Lower leg skin (tissue), 4 donors: ENCODE results near the gene SLC9C2. TPM values are rescaled to one million over a fixed set of nuclear protein-coding genes. Genes with fewer than 3 reads are reported as not detected.

Source experiments
- DNase-seq, 2 donors: peaks; one replicate each; pipeline ENCODE4 v3.0.0-alpha.2; 2019; ENCODE audit warnings: low spot score in 2 of 2
- H3K4me3 ChIP-seq: fragments of 200-600 bp; sonication (generic); 2 replicates; pipeline ENCODE4 v1.5.1; 2017; ENCODE audit warnings: mild to moderate bottlenecking, low read depth; ENCODE audit not compliant: poor library complexity, severe bottlenecking
- POLR2A ChIP-seq, 2 donors: fragments of 450-650 bp; IDR thresholded peaks; one replicate each; pipeline ENCODE4 v1.6.1; 2016 to 2017; ENCODE audit warnings: antibody characterized with exemption in 2 of 2, mild to moderate bottlenecking in 1 of 2, moderate library complexity in 1 of 2
- WGBS, 2 donors: methylation state at CpG; one replicate each; pipeline ENCODE4 v1.1.5; 2018; 5-methylcytosine and 5-hydroxymethylcytosine counted together
- intact Hi-C: fragments of 100-400 bp; cut with DNase I; formaldehyde crosslinking; loops from one replicate; pipeline ENCODE4 v1.15.0; 2023; ENCODE audit warnings: low total_unique reads
- total RNA-seq, 4 donors: library from RNA; depleted of rRNA; stranded (reverse); fragments of >200 nt; gene quantifications; one replicate each; pipeline ENCODE4 v1.1.0, GENCODE V29; 2016
- TF ChIP-seq, protein P1 (sequence below), 3 donors: fragments of 450-650 bp; IDR thresholded peaks; one replicate each; pipeline ENCODE4 v1.5.1; 2016; ENCODE audit warnings: antibody characterized with exemption in 3 of 3, mild to moderate bottlenecking in 3 of 3, moderate library complexity in 2 of 3

SLC9C2 gene
- total RNA-seq, 4 donors from 2014 or later: not detected

DNA sequence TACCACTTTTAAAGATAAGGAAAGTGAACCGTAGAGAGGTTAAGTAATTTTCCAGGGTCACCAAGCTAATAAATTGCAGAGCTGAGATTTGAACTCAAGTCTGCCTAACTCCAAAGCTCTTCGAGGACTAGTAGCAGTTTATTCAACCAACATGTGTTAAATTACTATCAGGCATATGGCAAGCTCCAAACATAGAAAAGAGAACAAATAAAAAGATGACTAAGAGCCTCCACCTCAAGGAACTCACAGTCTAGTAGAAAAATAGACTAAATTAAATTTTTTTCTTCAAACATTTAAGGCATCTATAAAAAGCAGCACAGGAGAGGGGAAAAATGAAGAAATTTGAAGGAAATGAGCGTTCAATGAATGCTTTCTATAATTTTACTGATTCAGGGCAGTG lies 22.2 kb downstream of the SLC9C2 start:
- TF ChIP-seq, protein P1, sequence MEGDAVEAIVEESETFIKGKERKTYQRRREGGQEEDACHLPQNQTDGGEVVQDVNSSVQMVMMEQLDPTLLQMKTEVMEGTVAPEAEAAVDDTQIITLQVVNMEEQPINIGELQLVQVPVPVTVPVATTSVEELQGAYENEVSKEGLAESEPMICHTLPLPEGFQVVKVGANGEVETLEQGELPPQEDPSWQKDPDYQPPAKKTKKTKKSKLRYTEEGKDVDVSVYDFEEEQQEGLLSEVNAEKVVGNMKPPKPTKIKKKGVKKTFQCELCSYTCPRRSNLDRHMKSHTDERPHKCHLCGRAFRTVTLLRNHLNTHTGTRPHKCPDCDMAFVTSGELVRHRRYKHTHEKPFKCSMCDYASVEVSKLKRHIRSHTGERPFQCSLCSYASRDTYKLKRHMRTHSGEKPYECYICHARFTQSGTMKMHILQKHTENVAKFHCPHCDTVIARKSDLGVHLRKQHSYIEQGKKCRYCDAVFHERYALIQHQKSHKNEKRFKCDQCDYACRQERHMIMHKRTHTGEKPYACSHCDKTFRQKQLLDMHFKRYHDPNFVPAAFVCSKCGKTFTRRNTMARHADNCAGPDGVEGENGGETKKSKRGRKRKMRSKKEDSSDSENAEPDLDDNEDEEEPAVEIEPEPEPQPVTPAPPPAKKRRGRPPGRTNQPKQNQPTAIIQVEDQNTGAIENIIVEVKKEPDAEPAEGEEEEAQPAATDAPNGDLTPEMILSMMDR (IDR thresholded peaks at IDR 0.05): no peak
- TF ChIP-seq POLR2A (IDR thresholded peaks at IDR 0.05): no peak
- 76 to 81% methylated on average over 3 of the region's 3 CpGs for WGBS, 2 donors
- intact Hi-C loops: no loop called here
- no peak overlapping the region for H3K4me3 ChIP-seq
- no peak for DNase-seq

DNA sequence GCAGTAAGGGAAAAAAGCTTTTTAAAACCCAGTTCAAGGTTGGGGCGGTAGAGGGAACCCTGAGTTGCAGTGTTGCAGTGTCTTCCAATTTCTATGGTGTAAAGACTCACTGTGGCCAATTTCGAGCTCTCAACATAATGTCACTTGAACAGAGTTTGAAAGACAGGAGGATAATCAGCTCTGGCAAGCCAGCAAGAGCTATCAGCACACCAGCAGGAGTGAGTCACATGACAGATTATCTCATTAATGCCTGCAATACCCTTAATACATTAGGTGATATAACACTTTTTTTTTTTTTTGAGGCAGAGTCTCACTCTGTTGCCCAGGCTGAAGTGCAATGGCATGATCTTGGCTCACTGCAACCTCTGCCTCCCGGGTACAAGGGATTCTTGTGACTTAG lies 22.8 kb downstream of the SLC9C2 start:
- no peak for DNase-seq
- intact Hi-C loops: no loop called here
- WGBS, 2 donors: 83 to 87% methylated on average over 3 of the region's 3 CpGs
- no peak overlapping the region for H3K4me3 ChIP-seq
- no peak for TF ChIP-seq POLR2A (IDR thresholded peaks at IDR 0.05)
- TF ChIP-seq, protein P1 (IDR thresholded peaks at IDR 0.05): no peak

DNA sequence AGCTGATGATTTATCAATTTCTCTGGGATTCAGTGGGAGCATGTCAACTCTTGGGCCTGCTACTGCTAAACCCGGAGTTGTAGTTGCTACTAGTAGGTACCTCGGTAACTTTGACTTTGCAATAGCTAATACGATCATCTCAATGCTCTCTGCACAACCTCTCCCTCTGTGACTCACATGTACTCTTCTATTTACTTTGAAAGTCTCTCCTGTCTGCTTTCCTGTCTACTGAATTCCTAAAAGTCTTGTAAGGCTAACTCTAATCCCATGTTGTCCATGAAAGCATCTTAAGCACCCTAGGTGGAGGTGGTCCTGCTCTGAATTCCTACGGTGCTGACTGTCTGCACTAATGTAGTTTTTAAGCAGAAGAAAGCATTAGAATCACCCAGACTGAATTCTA lies 29.3 kb downstream of the SLC9C2 start:
- H3K4me3 ChIP-seq: no peak overlapping the region
- WGBS, 2 donors: 93 to 94% methylated on average over 4 of the region's 4 CpGs
- TF ChIP-seq, protein P1 (IDR thresholded peaks at IDR 0.05): no peak
- no peak for TF ChIP-seq POLR2A (IDR thresholded peaks at IDR 0.05)
- no peak for DNase-seq
- intact Hi-C loops: no loop called here

DNA sequence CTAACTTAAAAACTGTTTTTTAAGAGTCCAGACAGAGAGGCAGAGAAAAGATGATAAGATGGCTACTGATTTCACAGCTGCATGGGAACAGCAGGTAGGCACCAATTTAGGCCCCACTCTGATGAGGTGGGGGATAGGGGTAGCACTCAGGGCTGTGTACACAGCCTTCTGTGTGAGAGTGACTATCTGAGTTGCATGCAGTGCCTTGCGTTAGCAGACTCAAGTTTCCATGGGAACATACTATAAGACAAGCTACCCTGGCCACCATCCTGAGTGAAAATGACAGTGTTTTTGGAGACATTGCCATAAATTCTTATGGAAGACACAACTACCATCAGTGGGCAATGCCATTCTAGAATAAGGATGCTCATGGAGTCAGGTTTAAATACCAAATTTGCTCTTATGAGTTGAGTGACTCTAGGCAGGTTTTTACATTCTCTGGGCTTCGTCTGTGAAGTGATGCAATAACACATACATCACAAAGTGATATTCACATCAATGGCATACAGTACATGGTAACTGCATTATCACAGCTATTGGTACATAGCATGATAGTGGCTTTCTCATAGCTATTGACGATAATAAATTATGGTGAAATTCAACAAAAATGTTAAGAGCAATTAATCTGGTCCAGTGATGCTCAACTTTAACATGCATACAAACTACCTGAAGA lies 30.5 kb downstream of the SLC9C2 start:
- DNase-seq: no peak
- no peak overlapping the region for H3K4me3 ChIP-seq
- WGBS, 2 donors: 87 to 90% methylated on average over 3 of the region's 3 CpGs
- no peak for TF ChIP-seq POLR2A (IDR thresholded peaks at IDR 0.05)
- TF ChIP-seq, protein P1 (IDR thresholded peaks at IDR 0.05): no peak
- intact Hi-C loops: no loop called here

DNA sequence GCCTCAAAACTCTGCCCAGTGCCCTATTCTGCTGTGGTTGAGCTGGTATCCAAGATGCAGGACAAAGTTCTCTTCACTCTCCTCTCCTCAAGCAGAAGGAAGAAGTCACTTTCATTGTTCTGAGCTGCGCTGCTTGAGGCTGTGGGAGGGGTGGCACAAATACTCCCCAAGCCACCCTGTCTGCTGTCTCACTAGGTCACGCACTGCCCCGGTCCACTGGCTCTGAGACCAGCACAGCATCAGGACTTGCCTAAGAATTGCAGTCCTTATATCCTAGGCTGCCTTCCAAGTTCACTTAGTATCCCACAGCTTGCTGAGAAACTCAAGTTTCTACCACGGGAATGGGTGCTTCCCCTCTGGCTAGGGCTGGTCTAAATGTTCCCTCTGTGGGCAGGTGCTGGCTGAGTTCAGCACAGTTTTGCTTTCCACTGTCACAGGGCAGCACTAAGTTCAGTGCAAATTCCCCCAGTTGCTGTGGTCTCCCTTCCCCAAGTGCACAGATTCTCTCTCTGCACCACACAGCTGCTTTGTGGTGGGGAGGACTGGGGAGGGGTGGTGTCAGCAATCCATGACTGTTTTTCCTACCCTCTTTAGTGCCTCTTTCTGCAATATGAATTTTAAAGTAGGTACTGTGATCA lies 32.4 kb downstream of the SLC9C2 start:
- intact Hi-C loops: no loop called here
- DNase-seq: no peak
- no peak overlapping the region for H3K4me3 ChIP-seq
- 50 to 76% methylated on average over 4 of the region's 4 CpGs for WGBS, 2 donors
- TF ChIP-seq, protein P1 (IDR thresholded peaks at IDR 0.05): no peak
- TF ChIP-seq POLR2A (IDR thresholded peaks at IDR 0.05): no peak
